Activated CD4-positive, alpha-beta memory T cell treated with anti-CD3 and anti-CD28 coated beads for 36 hours (primary cell): ENCODE measurements around the gene OR1E1. TPM values are rescaled to one million over a fixed set of nuclear protein-coding genes. Genes with fewer than 3 reads are reported as not detected.
"Not testable (repeated sequence)": the region's sequence is repeated elsewhere in the genome, so short reads cannot be mapped to it uniquely, and the experiment has no call there.

Experiments used
- CTCF ChIA-PET: fragments of 350-600 bp; sonication (Branson Sonifier 250); formaldehyde crosslinking; loops from one replicate; lab custom pipeline; 2021; ENCODE audit warnings: antibody characterized with exemption, inconsistent platforms; lab: Charles Lee
- POLR2A ChIA-PET: fragments of 350-600 bp; sonication (Branson Sonifier 250); formaldehyde crosslinking; loops from one replicate; lab custom pipeline; 2021; ENCODE audit warnings: antibody characterized with exemption; lab: Charles Lee
- DNase-seq: peaks from one replicate; pipeline ENCODE4 v3.0.0-alpha.2; 2020
- H3K27ac Mint-ChIP-seq: one replicate; pipeline ENCODE4 v1.8.0; 2021; ENCODE audit warnings: mixed read lengths
- H3K27me3 Mint-ChIP-seq: one replicate; pipeline ENCODE4 v1.8.0; 2021; ENCODE audit warnings: mixed read lengths
- H3K36me3 Mint-ChIP-seq: one replicate; pipeline ENCODE4 v1.8.0; 2021; ENCODE audit warnings: mixed read lengths
- H3K4me1 Mint-ChIP-seq: one replicate; pipeline ENCODE4 v1.8.0; 2021; ENCODE audit warnings: low read depth, mixed read lengths
- H3K4me3 Mint-ChIP-seq: one replicate; pipeline ENCODE4 v1.8.0; 2021; ENCODE audit warnings: mild to moderate bottlenecking, mixed read lengths
- H3K9me3 Mint-ChIP-seq: one replicate; pipeline ENCODE4 v1.8.0; 2021; ENCODE audit warnings: mixed read lengths
- intact Hi-C: fragments of 100-400 bp; cut with micrococcal nuclease; formaldehyde crosslinking; loops from one replicate; pipeline ENCODE4 v1.15.1; 2023
- total RNA-seq, 2 experiments: library from RNA; stranded (reverse); gene quantifications; one replicate each; pipeline ENCODE4 v1.2.3, GENCODE V29; 2021

OR1E1 gene
- total RNA-seq, 2 experiments from 2014 or later: not detected

DNA sequence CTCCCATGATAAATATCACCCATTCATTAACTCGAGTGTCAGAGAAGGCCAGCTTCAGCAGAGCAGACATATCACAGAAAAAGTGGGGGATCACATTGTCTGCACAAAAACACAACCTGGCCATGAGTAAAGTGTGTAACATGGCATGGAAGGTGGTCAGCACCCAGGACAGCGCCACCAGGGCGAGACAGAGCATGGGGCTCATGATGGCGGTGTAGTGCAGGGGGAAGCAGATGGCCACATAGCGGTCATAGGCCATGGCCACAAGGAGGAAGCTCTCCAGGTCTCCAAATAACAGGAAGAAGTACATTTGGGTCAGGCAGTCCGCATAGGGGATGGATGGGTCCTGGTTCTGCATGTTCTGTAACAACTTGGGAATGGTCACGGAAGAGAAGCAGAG, 409 bp downstream of the OR1E1 start:
- DNase-seq, H3K4me1 Mint-ChIP-seq, POLR2A ChIA-PET: not testable (repeated sequence)

DNA sequence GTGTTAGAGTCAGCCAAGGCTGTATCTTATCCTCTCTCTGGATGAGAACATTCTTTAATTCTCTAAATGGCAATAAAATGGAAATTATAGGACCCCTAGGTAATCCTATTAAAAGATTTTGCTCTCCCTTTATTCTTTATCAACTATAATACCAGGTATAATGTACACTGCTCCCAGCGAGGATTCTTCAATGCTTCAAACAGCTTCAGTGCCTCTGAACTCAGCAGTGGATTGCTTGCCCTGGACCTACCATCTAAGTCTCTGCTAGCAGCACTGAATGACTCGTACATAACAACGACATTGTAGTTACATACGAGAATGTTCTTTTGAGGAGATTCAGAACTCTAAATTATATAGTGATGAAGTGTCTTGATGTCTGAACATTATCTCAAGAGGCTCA, 8.4 kb downstream of the OR1E1 start:
- DNase-seq: no peak
- no peaks in the 10 kb centered on the region for H3K4me1 Mint-ChIP-seq
- H3K9me3 Mint-ChIP-seq: no peaks in the 10 kb centered on the region
- intact Hi-C loops: no loop called here
- H3K4me3 Mint-ChIP-seq: no peak overlapping the region
- POLR2A ChIA-PET: no interaction called here
- H3K36me3 Mint-ChIP-seq: no peaks in the 10 kb centered on the region
- H3K27ac Mint-ChIP-seq: no peak overlapping the region
- CTCF ChIA-PET: interaction anchor here (1.8 kb wide), 1 partner anchor 341 kb away, joined by 4 read pairs; no protein-coding TSS in a partner anchor
- H3K27me3 Mint-ChIP-seq: peaks cover 17% of the 10 kb centered on the region

More for the DNA sequence above, 409 bp downstream of the OR1E1 start:
- H3K4me3 Mint-ChIP-seq, intact Hi-C loops, H3K9me3 Mint-ChIP-seq, CTCF ChIA-PET, H3K27ac Mint-ChIP-seq, H3K36me3 Mint-ChIP-seq: not testable (repeated sequence)
- H3K27me3 Mint-ChIP-seq: peaks cover 11% of the 10 kb centered on the region

- peak within 1 kb of the TSS; percentile 16 for H3K27ac Mint-ChIP-seq
- H3K9me3 Mint-ChIP-seq: no peaks in the 10 kb centered on the region
- peak within 1 kb of the TSS; percentile 74 for H3K4me3 Mint-ChIP-seq
Measured at GRCh38 chr17:3385869-3386816, 12.1 kb downstream of the OR1E1 start, which contains the start of gene OR3A2. Gene OR3A2 (minus strand): TSS chr17:3386308.

GRCh38 chr17:3381957-3382356, 16.3 kb downstream of the OR1E1 start:
- no peak overlapping the region for H3K27ac Mint-ChIP-seq
- peaks cover 15% of the 10 kb centered on the region for H3K27me3 Mint-ChIP-seq
- no peak overlapping the region for H3K4me3 Mint-ChIP-seq
- no peaks in the 10 kb centered on the region for H3K4me1 Mint-ChIP-seq
- intact Hi-C loops: no loop called here
- no peaks in the 10 kb centered on the region for H3K9me3 Mint-ChIP-seq
- no peaks in the 10 kb centered on the region for H3K36me3 Mint-ChIP-seq
- CTCF ChIA-PET: no interaction called here
- DNase-seq: no peak
- POLR2A ChIA-PET: no interaction called here

More at GRCh38 chr17:3385869-3386816, 12.1 kb downstream of the OR1E1 start, which contains the start of gene OR3A2:
- ChIA-PET POLR2A (no interaction called here), CTCF (no interaction called here)
- peak; percentile 59 for DNase-seq
- Mint-ChIP-seq H3K36me3 (no peaks in the 10 kb centered on the region), H3K27me3 (peaks cover 11% of the 10 kb centered on the region), H3K4me1 (no peaks in the 10 kb centered on the region)
- intact Hi-C loops: no loop called here

- Mint-ChIP-seq H3K4me1 (no peaks in the 10 kb centered on the region), H3K4me3 (no peak overlapping the region), H3K36me3 (peaks cover 2% of the 10 kb centered on the region), H3K27ac (no peak overlapping the region), H3K9me3 (peaks cover 19% of the 10 kb centered on the region), H3K27me3 (peaks cover 8% of the 10 kb centered on the region)
- CTCF ChIA-PET: no interaction called here
- intact Hi-C loops: no loop called here
- POLR2A ChIA-PET: no interaction called here
- DNase-seq: no peak
Measured at GRCh38 chr17:3378321-3378720, 19.9 kb downstream of the OR1E1 start.

DNA sequence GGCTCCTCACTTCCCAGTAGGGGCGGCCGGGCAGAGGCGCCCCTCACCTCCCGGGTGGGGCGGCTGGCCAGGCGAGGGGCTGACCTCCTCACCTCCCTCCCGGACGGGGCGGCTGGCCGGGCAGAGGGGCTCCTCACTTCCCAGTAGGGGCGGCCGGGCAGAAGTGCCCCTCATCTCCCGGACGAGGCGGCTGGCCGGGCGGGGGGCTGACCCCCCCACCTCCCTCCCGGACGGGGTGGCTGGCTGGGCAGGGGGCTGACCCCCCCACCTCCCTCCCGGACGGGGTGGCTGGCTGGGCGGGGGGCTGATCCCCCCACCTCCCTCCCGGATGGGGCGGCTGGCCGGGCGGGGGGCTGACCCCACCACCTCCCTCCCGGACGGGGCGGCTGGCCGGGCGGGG, 27.0 kb downstream of the OR1E1 start:
- H3K36me3 Mint-ChIP-seq, H3K27me3 Mint-ChIP-seq, H3K4me1 Mint-ChIP-seq, DNase-seq, intact Hi-C loops, H3K4me3 Mint-ChIP-seq, CTCF ChIA-PET, POLR2A ChIA-PET, H3K27ac Mint-ChIP-seq: not testable (repeated sequence)
- H3K9me3 Mint-ChIP-seq: peaks cover 33% of the 10 kb centered on the region

Other genes with a start within 250 kb of the OR1E1 start
- not detected for gene OR1A2, start 200.9 kb downstream of the OR1E1 start, total RNA-seq
- not detected for gene OR1A1, start 190.7 kb downstream of the OR1E1 start, total RNA-seq
- under 1 TPM in 1 of 2 experiments, not detected in 1; 0.26 TPM for gene OR3A1, start 100.0 kb downstream of the OR1E1 start, total RNA-seq
- 1 to 10 TPM; 2.4 to 2.7 TPM for gene OR3A2, start 12.1 kb downstream of the OR1E1 start, total RNA-seq
- gene OR3A3, start 13.0 kb upstream of the OR1E1 start, total RNA-seq: not detected
- not detected for gene OR1E2, start 35.4 kb upstream of the OR1E1 start, total RNA-seq
- gene SPATA22, start 73.4 kb upstream of the OR1E1 start, total RNA-seq: not detected
- gene ASPA, start 77.6 kb upstream of the OR1E1 start, total RNA-seq: not detected
- gene TRPV3, start 159.4 kb upstream of the OR1E1 start, total RNA-seq: under 1 TPM; 0.77 to 0.97 TPM
- 1 to 10 TPM; 2.9 to 3.0 TPM for gene TRPV1, start 211.0 kb upstream of the OR1E1 start, total RNA-seq
- gene SHPK, start 237.8 kb upstream of the OR1E1 start, total RNA-seq: 10 to 100 TPM; 12.3 to 12.4 TPM
- gene CTNS, start 238.3 kb upstream of the OR1E1 start, total RNA-seq: 10 to 100 TPM; 17.7 to 19.8 TPM